HCEC 1CT (cell line): Measurements from ENCODE around the gene KLHL28.

Experiments used
- DNase-seq: peaks from one replicate; pipeline ENCODE4 v3.0.0-alpha.2; 2017

KLHL28 gene

DNA sequence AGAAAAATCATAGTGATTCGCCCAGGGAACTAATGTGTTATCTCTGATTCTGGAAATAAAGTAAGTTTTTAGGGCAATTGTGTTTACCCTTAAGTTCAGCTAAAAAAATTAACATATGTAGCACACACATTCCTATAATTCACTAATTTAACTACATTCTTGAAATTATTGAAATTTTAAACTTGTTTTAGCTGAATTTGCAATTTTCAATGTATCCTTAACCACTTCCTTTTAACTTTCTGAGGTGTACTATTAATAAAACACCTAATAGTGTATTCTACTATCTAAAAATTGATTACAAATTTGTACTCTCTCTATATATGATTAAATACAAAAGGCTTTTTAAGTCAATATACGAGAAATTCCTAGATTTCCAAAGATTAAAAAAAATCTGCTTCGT is 2.2 kb downstream of the KLHL28 start:
- no peak for DNase-seq

DNA sequence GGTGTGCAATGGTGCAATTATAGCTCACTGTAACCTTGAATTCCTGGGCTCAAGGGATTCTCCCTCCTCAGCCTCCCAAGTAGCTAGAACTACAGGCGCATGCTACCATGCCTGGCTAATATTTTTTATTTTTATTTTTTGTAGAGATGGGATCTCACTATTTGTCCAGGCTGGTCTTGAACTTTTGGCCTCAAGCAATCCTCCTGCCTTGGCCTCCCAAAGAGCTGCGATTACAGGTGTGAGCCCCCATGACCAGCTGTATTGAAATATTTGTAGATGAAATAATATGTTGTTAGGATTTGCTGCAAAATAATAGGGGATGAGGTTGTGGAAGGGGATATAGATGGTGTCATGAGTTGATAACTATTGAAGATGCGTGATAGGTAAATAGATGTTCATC is 4.9 kb downstream of the KLHL28 start:
- DNase-seq = no peak

GRCh38 chr14:44955528-44955927 is 6.2 kb downstream of the KLHL28 start:
- DNase-seq = no peak

- no peak for DNase-seq
Observed at GRCh38 chr14:44954750-44955149, 7.0 kb downstream of the KLHL28 start.

GRCh38 chr14:44952391-44953110 is 9.2 kb downstream of the KLHL28 start:
- DNase-seq = no peak

DNA sequence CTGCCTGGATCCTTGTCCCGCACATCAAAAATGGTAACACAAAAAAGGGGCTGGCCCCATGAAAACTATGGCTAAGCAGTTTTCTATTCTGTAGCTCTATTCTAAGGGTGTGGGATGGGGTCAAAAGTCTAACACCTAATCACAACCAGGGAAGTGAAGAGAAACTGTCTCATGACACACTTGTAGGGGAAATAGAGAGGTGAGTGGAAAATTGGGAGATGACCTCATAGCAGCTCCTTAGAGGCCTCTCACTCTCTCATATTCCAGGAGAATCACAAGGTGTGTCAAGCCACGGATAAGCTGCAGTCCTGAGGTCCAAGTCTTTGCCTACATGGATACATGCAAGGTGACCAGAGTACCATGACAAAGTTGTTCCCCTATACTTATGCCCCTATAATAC is 10.7 kb downstream of the KLHL28 start:
- DNase-seq = no peak

DNA sequence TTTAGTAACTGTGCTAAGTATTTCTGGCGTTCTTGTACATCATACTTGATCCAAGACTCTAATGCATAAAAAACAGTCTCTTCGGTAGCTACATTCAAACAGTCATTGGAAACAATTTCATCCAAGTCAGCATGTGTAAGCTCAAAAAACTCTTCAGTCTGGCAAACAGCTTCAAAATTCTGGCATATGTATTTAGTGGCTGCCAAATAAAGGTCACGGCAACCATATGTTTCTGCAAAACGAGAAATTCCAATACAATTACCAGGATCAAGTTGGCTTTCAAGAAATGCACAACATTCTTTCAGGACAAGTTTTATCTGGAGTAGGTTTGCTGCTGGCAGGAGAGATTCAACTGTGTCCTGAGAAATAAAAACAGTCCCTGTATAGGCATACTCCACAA is 16.5 kb downstream of the KLHL28 start:
- DNase-seq = peak; percentile 90

GRCh38 chr14:44944107-44944506 is 17.6 kb downstream of the KLHL28 start:
- no peak for DNase-seq

- no peak for DNase-seq
Observed at GRCh38 chr14:44942436-44942835, 19.3 kb downstream of the KLHL28 start.

DNA sequence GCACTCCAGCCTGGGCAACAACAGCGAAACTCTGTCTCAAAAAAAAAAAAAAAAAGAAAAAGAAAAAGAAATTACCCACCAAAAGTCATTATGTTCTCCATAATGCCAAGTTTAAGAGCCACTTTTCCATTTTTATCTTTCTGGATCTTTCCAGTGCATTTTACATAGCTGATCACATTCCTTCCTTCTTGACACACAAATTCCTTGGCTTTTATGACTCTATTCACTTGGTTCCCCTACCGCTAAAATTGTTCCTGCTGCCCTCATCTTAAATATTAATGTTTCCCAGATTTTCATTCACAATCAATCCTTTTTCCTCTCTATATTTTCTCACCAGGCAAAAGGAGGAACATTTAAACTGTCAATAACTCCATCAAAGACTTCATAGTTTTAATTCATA is 20.2 kb downstream of the KLHL28 start:
- DNase-seq = no peak

DNA sequence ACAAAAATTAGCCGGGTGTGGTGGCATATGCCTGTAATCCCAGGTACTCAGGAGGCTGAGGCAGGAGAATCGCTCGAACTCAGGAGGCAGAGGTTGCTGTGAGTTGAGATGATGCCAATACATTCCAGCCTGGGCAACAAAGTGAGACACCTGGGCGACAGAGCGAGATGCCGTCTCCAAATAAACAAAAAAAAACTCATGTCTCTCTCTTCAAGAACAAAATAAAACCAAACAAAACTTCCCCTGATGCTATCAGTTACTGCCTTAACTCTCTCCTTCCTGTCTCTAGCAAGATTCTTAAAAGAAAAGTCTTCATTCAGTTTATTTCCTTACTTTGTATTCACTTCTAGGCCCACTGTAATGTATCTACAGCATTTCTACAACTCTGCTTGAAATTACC is 20.8 kb downstream of the KLHL28 start:
- DNase-seq = no peak

DNA sequence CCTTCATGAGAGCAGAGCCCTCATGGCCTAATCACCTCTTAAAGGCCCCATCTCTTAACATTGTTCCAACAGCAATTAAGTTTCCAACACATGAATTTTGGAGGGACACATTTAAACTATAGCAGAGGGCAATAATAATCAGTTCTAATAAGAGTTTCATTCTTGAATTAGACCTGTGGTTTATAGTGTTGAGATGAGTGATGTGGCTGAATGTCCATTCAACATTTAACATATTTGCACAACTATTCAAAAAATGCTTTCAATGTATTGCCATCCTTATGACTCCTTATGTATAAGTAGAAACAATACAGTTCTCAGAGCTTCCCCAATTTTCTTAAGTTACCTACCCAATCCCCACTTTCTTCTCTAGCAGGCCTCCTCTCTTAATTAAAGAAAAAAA is 21.5 kb downstream of the KLHL28 start:
- DNase-seq = no peak

DNA sequence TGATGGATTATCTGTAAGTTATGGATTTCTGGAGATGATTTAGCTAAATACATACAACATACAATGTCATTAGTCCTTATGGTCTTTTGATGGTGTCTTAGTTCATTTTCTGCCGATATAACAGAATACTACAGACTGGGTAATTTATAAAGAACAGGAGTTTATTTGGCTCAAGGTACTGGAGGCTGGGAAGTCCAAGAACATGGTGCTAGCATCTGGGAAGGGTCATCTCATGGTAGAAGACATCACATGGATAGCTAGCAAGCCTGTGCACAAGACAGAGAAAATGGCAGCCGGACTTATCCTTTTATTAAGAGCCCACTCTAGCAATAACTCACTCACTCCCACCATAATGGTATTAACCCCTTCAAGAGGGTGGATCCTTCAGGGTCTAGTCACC is 24.2 kb downstream of the KLHL28 start:
- DNase-seq = no peak

DNA sequence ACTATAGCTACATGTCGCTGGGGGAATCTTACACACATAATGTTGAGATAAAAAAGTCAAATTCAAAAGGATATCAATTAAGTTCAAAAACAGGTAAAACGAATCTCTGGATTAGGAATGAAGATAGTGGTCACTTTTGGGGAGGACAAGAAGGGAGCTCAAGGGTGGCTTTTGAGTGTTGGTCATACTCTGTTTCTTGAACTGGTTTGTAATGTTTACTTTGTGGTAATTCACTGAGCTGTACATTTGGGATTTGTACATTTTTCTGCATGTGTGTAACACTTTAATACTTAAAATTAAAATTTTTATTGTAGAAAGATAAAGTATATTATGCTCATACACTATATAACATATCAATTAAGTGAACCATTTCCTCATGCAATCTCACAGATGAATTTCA is 26.6 kb downstream of the KLHL28 start:
- DNase-seq = peak; percentile 3

- no peak for DNase-seq
Observed at GRCh38 chr14:44928793-44929192, 33.0 kb downstream of the KLHL28 start.

DNA sequence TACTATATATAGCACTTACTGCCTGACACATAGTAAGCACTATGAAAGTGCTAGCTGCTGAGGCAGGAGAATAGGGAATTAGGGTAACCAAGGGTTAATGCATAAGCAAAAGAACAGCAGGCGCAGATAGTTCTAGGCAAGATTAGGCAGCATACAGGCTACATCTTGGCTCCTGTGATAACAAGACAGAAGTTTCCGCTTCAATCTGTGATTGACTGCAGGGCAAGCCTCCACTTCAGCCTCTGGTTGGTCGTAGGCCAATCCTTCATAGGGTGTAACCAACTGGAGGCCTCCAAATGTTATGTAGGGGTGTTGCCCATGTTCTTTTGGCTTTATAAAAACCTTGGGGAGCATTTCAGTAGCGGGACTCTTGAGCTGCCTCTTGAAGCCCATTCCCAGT is 46.9 kb downstream of the KLHL28 start:
- peak; percentile 9 for DNase-seq

DNA sequence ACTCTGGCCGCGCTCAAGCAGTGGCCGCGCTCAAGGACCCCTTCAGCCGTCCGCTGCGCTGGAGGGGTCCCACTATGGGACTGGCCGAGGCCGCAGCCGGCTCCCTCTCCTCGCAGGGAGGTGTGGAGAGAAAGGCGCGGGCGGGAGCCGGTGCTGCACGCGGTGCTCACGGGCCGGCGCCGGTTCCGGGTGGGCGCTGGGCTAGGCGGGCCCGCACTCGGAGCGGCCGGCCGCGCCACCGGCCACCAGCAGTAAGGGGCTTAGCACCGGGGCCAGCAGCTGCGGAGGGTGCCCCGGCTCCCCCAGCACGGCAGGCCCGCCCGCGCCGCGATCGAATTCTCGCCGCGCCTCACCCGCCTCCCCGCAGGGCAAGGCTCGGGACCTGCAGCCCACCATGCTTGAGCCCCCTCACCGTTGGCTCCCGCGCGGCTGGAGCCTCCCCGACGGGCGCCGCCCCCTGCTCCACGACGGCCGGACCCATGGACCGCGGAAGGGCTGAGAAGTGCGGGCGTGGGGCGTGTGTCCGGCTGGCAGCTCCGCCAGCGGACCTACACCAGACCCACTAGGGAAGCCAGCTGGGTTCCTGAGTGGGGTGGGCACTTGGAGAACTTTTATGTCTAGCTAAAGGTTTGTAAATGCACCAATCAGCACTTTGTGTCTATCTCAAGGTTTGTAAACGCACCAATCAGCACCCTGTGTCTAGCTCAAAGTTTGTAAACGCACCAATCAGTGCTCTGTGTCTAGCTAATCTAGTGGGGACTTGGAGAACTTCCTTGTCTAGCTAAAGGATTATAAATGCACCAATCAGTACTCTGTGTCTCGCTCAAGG is 49.5 kb downstream of the KLHL28 start:
- no peak for DNase-seq

DNA sequence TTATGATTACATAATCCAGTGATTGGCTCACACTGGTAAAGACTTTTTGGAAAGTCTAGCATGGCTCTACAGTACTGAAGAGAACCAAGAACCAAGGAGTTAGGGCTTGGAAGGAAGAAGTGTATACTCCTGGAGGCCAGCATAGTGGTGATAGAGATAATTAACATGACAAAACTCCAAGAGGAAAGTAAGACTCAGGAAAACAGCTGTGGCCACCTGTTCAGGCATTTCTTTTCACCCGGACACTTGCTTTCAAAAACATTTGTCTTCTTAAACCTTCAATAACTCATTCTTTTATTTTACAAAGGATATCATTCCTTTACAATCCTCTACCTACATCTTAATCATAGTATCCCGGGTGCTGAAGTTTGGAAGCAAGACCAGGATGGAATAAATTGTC is 50.9 kb downstream of the KLHL28 start:
- DNase-seq = no peak

GRCh38 chr14:44901696-44902095 is 60.1 kb downstream of the KLHL28 start:
- DNase-seq = no peak

- peak; percentile 49 for DNase-seq
Observed at GRCh38 chr14:44898551-44898950, 63.2 kb downstream of the KLHL28 start.

- peak; percentile 56 for DNase-seq
Observed at GRCh38 chr14:44897845-44898151, 63.9 kb downstream of the KLHL28 start.

- DNase-seq = peak; percentile 94
Observed at GRCh38 chr14:44897041-44897844, 64.5 kb downstream of the KLHL28 start.

GRCh38 chr14:44896275-44897040 is 65.3 kb downstream of the KLHL28 start:
- no peak for DNase-seq
